Measurements from ENCODE around the gene SFXN3. TPM values are rescaled to one million over a fixed set of nuclear protein-coding genes. Genes with fewer than 3 reads are reported as not detected.
A peak's percentile ranks its signal among the peaks of the same experiment; 100 is the strongest.

SFXN3 gene
- total RNA-seq, 1 experiment from 2014 or later: 35.2 TPM

DNA sequence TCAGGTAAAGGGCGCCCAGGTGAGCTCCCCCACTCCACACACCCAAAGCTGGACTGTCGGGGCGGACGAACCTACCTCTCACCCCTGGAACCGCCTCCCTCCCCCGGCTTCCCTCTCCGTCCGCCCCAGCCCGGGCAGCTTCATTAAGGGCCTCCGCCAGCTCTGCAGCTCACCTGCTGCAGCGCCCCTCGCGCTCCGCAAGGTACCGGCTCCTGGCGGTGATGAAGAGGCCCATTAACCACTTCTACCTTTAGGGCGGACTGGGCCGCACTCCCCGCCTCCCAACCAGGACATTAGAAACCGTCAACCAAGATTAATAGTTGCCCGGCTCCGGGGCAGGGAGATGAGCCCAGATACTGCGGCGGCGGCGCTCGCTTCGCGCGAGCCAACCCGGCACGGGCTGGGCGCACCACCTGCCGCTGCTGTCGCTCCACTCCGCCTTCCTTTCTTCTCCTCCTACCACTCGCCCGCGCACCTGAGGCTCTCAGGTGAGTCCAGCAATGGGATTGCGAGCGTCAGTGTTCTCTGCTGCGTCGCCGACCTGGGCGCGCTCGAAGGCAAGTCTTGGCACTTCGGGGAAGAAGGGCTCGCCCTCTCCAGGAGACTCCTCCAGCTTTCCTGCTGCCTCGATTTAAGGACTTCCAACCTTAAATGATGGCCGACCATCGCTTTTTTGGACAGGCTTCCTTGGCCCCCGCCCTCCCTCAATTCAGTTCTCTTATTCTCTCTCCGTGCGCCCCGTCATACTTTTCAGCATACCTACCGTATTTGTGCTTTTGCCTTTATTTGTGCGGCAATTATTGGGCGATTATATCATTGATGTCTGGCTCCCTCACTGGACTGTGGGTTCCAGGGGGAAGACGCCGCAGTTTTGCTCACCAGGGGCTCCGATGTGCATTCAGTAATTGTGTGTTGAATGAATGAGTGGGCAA lies 17.2 kb downstream of the SFXN3 start:
- H3K4me2 ChIP-seq: no peak overlapping the region
- no peak overlapping the region for H3K4me3 ChIP-seq
- peaks cover 7% of the 10 kb centered on the region for H3F3A ChIP-seq (ENCODE audit: insufficient read depth, low read depth)
- no peak for DNase-seq
- BruUV-seq (replicated peaks): no TSS peak
- H3K36me3 ChIP-seq (ENCODE audit: low read depth): no peaks in the 10 kb centered on the region
- CTCF ChIA-PET: no interaction called here
- H3K9me2 ChIP-seq (ENCODE audit: insufficient read depth): no peaks in the 10 kb centered on the region
- peaks cover 13% of the 10 kb centered on the region for H3K4me1 ChIP-seq (replicated peaks; ENCODE audit: insufficient read depth)
- H3K27me3 ChIP-seq (ENCODE audit: insufficient read depth, low read depth): no peaks in the 10 kb centered on the region
- POLR2A ChIA-PET (ENCODE audit: unreplicated experiment): interaction anchor here (0.6 kb wide), 1 partner anchor 18 kb away, joined by 4 read pairs; no protein-coding TSS in a partner anchor
- TF ChIP-seq EZH2 (IDR thresholded peaks at IDR 0.05; ENCODE audit: low read depth): no peak
- no peaks in the 10 kb centered on the region for H4K20me1 ChIP-seq (ENCODE audit: insufficient read depth)
- no peak overlapping the region for H2AFZ ChIP-seq
- intact Hi-C loops (cut with micrococcal nuclease; ENCODE audit: unreplicated experiment): loop anchor here (10.0 kb wide), 1 partner anchor 527 kb away; no protein-coding TSS in a partner anchor
- H3K79me2 ChIP-seq (ENCODE audit: low read depth): no peaks in the 10 kb centered on the region
- no peak overlapping the region for H3K27ac ChIP-seq
- no peaks in the 10 kb centered on the region for H3K9me3 ChIP-seq (ENCODE audit: insufficient read depth, low read depth)

DNA sequence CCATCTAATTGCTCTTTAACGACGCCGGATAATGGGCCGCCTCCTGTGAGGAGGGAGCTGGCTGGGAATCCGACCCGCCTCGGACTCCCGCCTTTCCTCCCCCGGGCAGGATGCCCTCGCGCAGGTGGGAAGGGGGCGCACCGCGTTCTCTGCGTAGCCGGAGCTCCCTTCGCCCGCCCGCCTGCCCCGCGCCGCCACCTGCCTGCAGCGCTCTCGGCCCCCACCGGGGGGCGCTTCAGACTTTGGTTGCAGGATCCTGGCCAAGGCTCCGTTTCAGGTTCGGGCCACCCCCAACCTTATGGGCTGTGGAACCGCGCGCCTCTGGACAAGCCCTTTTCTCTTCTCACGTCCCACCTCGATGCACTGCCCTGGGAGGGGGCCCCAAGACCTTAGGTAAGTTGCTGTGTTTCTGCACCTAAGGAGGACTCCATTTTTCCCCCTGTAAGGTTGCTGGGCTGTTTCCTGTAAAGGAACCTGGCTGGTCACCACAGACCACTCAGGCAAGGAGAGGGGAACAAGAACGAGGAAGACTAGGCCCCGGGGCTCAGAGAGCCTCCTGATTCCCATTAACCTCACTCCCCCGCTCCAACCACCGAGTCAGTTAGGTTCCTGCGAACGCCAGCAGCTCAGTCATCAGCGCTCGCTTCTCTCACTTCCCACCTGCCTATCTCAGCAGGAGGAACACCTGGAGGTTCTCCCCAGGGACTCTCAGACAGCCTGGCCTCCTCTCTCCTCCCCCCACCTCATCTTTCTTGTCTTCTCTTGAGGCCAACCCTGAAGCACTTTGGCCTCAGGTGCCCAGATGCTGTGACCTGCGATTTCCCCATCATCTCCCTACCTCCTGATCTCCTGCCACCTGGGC lies 19.4 kb downstream of the SFXN3 start:
- no peaks in the 10 kb centered on the region for H4K20me1 ChIP-seq (ENCODE audit: insufficient read depth)
- peak overlapping the region; percentile 58 for H3K4me2 ChIP-seq
- peaks cover 4% of the 10 kb centered on the region; the same call in 1 of the 2 replicates for H3K4me1 ChIP-seq (replicated peaks; ENCODE audit: insufficient read depth)
- no peaks in the 10 kb centered on the region for H3K79me2 ChIP-seq (ENCODE audit: low read depth)
- peak overlapping the region; percentile 24; the same call in 1 of the 2 replicates for H3K4me3 ChIP-seq
- DNase-seq: peak in 1 of 2 experiments; percentile 67
- no peaks in the 10 kb centered on the region for H3K9me2 ChIP-seq (ENCODE audit: insufficient read depth)
- ChIA-PET CTCF (interaction anchor here (0.6 to 1.5 kb wide), 7 partner anchors 9 to 172 kb away, joined by 3 to 13 read pairs (median 5); no protein-coding TSS in a partner anchor), POLR2A (ENCODE audit: unreplicated experiment) (interaction anchor here (0.6 kb wide), 1 partner anchor 17 kb away, joined by 3 read pairs; no protein-coding TSS in a partner anchor)
- TF ChIP-seq, protein P1, sequence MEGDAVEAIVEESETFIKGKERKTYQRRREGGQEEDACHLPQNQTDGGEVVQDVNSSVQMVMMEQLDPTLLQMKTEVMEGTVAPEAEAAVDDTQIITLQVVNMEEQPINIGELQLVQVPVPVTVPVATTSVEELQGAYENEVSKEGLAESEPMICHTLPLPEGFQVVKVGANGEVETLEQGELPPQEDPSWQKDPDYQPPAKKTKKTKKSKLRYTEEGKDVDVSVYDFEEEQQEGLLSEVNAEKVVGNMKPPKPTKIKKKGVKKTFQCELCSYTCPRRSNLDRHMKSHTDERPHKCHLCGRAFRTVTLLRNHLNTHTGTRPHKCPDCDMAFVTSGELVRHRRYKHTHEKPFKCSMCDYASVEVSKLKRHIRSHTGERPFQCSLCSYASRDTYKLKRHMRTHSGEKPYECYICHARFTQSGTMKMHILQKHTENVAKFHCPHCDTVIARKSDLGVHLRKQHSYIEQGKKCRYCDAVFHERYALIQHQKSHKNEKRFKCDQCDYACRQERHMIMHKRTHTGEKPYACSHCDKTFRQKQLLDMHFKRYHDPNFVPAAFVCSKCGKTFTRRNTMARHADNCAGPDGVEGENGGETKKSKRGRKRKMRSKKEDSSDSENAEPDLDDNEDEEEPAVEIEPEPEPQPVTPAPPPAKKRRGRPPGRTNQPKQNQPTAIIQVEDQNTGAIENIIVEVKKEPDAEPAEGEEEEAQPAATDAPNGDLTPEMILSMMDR (conservative IDR thresholded peaks at IDR 0.05): peak; percentile 82
- no peak for TF ChIP-seq EZH2 (IDR thresholded peaks at IDR 0.05; ENCODE audit: low read depth)
- no peaks in the 10 kb centered on the region for H3K36me3 ChIP-seq (ENCODE audit: low read depth)
- no peaks in the 10 kb centered on the region for H3K27me3 ChIP-seq (ENCODE audit: insufficient read depth, low read depth)
- no peaks in the 10 kb centered on the region for H3K9me3 ChIP-seq (ENCODE audit: insufficient read depth, low read depth)
- intact Hi-C loops (cut with micrococcal nuclease; ENCODE audit: unreplicated experiment): no loop called here
- no peak overlapping the region for H3K27ac ChIP-seq
- H3F3A ChIP-seq (ENCODE audit: insufficient read depth, low read depth): no peaks in the 10 kb centered on the region; the same call in 1 of the 2 replicates
- no TSS peak for BruUV-seq (replicated peaks)
- no peak overlapping the region for H2AFZ ChIP-seq

DNA sequence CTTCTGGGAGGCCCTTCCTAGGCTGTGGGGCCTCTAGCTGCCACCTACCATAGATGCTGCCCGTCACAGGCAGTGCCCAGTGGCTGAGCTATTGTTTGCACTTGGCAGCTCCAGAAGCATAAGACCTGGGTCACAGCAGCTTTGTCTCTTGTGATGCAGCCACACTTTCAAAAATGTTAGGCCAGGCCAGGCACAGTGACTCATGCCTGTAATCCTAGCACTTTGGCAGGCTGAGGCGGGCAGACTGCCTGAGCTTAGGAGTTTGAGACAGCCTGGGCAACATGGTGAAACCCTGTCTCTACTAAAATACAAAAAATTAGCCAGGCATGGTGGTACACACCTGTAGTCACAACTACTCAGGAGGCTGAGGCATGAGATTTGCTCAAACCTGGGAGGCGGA lies 21.3 kb downstream of the SFXN3 start:
- TF ChIP-seq EZH2 (IDR thresholded peaks at IDR 0.05; ENCODE audit: low read depth): no peak
- TF ChIP-seq, protein P1 (conservative IDR thresholded peaks at IDR 0.05): no peak
- no peak overlapping the region for H3K4me3 ChIP-seq
- ChIA-PET CTCF (interaction anchor here (1.1 to 1.5 kb wide), 2 partner anchors 9 to 90 kb away, joined by 8 to 9 read pairs; no protein-coding TSS in a partner anchor), POLR2A (ENCODE audit: unreplicated experiment) (interaction anchor here (0.6 to 0.7 kb wide), 3 partner anchors 10 to 699 kb away, joined by 3 to 7 read pairs (median 4); no protein-coding TSS in a partner anchor)
- H3K36me3 ChIP-seq (ENCODE audit: low read depth): no peaks in the 10 kb centered on the region
- H3K9me3 ChIP-seq (ENCODE audit: insufficient read depth, low read depth): no peaks in the 10 kb centered on the region
- H4K20me1 ChIP-seq (ENCODE audit: insufficient read depth): no peaks in the 10 kb centered on the region
- no peak overlapping the region for H3K27ac ChIP-seq
- peaks cover 4% of the 10 kb centered on the region; the same call in 1 of the 2 replicates for H3K4me1 ChIP-seq (replicated peaks; ENCODE audit: insufficient read depth)
- no peaks in the 10 kb centered on the region; the same call in 1 of the 2 replicates for H3F3A ChIP-seq (ENCODE audit: insufficient read depth, low read depth)
- intact Hi-C loops (cut with micrococcal nuclease; ENCODE audit: unreplicated experiment): no loop called here
- peak; percentile 58 to 62 for DNase-seq
- H3K79me2 ChIP-seq (ENCODE audit: low read depth): no peaks in the 10 kb centered on the region
- H3K4me2 ChIP-seq: 0 out of 2 replicates have a peak overlapping the region, but pooled peaks have one; percentile 10
- no peak overlapping the region for H2AFZ ChIP-seq
- BruUV-seq (replicated peaks): no TSS peak
- no peaks in the 10 kb centered on the region for H3K27me3 ChIP-seq (ENCODE audit: insufficient read depth, low read depth)
- H3K9me2 ChIP-seq (ENCODE audit: insufficient read depth): no peaks in the 10 kb centered on the region

Data from PC-9 (cell line).